IPS-20b (cell line): ENCODE results near the gene RNF138.
"Not testable (repeated sequence)": the region's sequence is repeated elsewhere in the genome, so short reads cannot be mapped to it uniquely, and the experiment has no call there.

Source experiments
- H3K27ac ChIP-seq: one replicate; pipeline ENCODE4 v1.5.1; 2013; ENCODE audit warnings: low read length
- H3K27me3 ChIP-seq: 2 replicates; pipeline ENCODE4 v1.6.1; 2013; ENCODE audit warnings: mild to moderate bottlenecking, low read length, inconsistent platforms; ENCODE audit not compliant: insufficient read depth
- H3K36me3 ChIP-seq: 2 replicates; pipeline ENCODE4 v1.6.1; 2013; ENCODE audit warnings: low read depth, mild to moderate bottlenecking, inconsistent platforms, low read length, moderate library complexity; ENCODE audit not compliant: insufficient read depth
- H3K4me1 ChIP-seq: 2 replicates; pipeline ENCODE4 v1.6.1; 2013; ENCODE audit warnings: mild to moderate bottlenecking, control low read depth, inconsistent platforms, low read length, moderate library complexity; ENCODE audit not compliant: insufficient read depth
- H3K4me3 ChIP-seq: 2 replicates; pipeline ENCODE4 v1.5.1; 2013; ENCODE audit warnings: mild to moderate bottlenecking, low read length, inconsistent platforms
- H3K9ac ChIP-seq: 2 replicates; pipeline ENCODE4 v1.6.1; 2013; ENCODE audit warnings: low read depth, mild to moderate bottlenecking, inconsistent platforms, low read length, moderate library complexity
- H3K9me3 ChIP-seq: 2 replicates; pipeline ENCODE4 v1.6.1; 2013; ENCODE audit warnings: mild to moderate bottlenecking, low read depth, low read length, inconsistent platforms; ENCODE audit not compliant: insufficient read depth

RNF138 gene

GRCh38 chr18:32078845-32079244 is 12.8 kb upstream of the RNF138 start:
- H3K4me1 ChIP-seq = no peaks in the 10 kb centered on the region
- no peak overlapping the region for H3K4me3 ChIP-seq
- no peaks in the 10 kb centered on the region for H3K36me3 ChIP-seq
- no peak overlapping the region for H3K27ac ChIP-seq
- H3K9ac ChIP-seq = no peak overlapping the region
- H3K9me3 ChIP-seq = no peaks in the 10 kb centered on the region
- H3K27me3 ChIP-seq = no peaks in the 10 kb centered on the region

- Histone ChIP-seq H3K4me1 (no peaks in the 10 kb centered on the region), H3K36me3 (no peaks in the 10 kb centered on the region), H3K9me3 (no peaks in the 10 kb centered on the region), H3K4me3 (no peak overlapping the region), H3K27ac (no peak overlapping the region), H3K27me3 (no peaks in the 10 kb centered on the region), H3K9ac (no peak overlapping the region)
Measured at GRCh38 chr18:32081881-32082280, 9.8 kb upstream of the RNF138 start.

- Histone ChIP-seq H3K4me3 (no peak overlapping the region), H3K27ac (no peak overlapping the region), H3K9ac (no peak overlapping the region), H3K9me3 (no peaks in the 10 kb centered on the region), H3K27me3 (no peaks in the 10 kb centered on the region), H3K4me1 (no peaks in the 10 kb centered on the region), H3K36me3 (no peaks in the 10 kb centered on the region)
Measured at GRCh38 chr18:32083781-32084180, 7.9 kb upstream of the RNF138 start.

DNA sequence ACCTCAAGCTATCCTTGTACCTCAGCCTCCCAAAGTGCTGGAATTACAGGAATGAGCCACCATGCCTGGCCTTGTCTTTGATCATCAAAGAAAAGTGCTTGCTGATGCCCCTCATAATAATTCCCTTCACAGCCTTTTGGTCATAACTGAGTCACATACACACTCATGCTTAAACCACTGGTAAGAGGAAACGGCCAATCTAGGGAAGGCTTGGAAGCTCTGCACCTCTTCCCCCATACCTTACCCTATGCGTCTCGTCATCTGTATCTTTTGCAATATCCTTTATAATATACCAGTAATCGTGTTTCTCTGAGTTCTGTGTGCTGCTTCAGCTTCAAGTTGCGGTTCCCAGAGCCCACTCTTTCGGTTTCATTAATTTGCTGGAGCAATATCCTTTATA is 4.8 kb upstream of the RNF138 start:
- no peak overlapping the region for H3K27ac ChIP-seq
- no peak overlapping the region for H3K4me3 ChIP-seq
- H3K9ac ChIP-seq = no peak overlapping the region
- no peaks in the 10 kb centered on the region for H3K27me3 ChIP-seq
- H3K4me1 ChIP-seq = no peaks in the 10 kb centered on the region
- H3K36me3 ChIP-seq = no peaks in the 10 kb centered on the region
- no peaks in the 10 kb centered on the region for H3K9me3 ChIP-seq

GRCh38 chr18:32090831-32091230 is 843 bp upstream of the RNF138 start:
- H3K9ac ChIP-seq, H3K9me3 ChIP-seq, H3K4me3 ChIP-seq, H3K27ac ChIP-seq, H3K27me3 ChIP-seq, H3K4me1 ChIP-seq: not testable (repeated sequence)
- peaks cover 12% of the 10 kb centered on the region; the same call in 1 of the 2 replicates for H3K36me3 ChIP-seq

- H3K9me3 ChIP-seq = no peaks in the 10 kb centered on the region
- peak overlapping the region; percentile 34 for H3K27ac ChIP-seq
- H3K4me3 ChIP-seq = peak overlapping the region; percentile 84
- H3K9ac ChIP-seq = peak overlapping the region; percentile 83; the same call in 1 of the 2 replicates
- H3K4me1 ChIP-seq = peaks cover 6% of the 10 kb centered on the region; the same call in 1 of the 2 replicates
- H3K27me3 ChIP-seq = no peaks in the 10 kb centered on the region
- peaks cover 13% of the 10 kb centered on the region; the same call in 1 of the 2 replicates for H3K36me3 ChIP-seq
Measured at GRCh38 chr18:32091325-32091723, 350 bp upstream of the RNF138 start.

GRCh38 chr18:32092422-32093101 is 888 bp downstream of the RNF138 start:
- H3K36me3 ChIP-seq = peaks cover 13% of the 10 kb centered on the region; the same call in 1 of the 2 replicates
- H3K27me3 ChIP-seq = no peaks in the 10 kb centered on the region
- peak overlapping the region; percentile 86; the same call in 1 of the 2 replicates for H3K9ac ChIP-seq
- H3K4me1 ChIP-seq = peaks cover 6% of the 10 kb centered on the region; the same call in 1 of the 2 replicates
- peak overlapping the region; percentile 95 for H3K4me3 ChIP-seq
- H3K9me3 ChIP-seq = no peaks in the 10 kb centered on the region
- H3K27ac ChIP-seq = no peak overlapping the region

GRCh38 chr18:32093102-32093511 is 1.4 kb downstream of the RNF138 start:
- peaks cover 13% of the 10 kb centered on the region; the same call in 1 of the 2 replicates for H3K36me3 ChIP-seq
- H3K27me3 ChIP-seq = no peaks in the 10 kb centered on the region
- peak overlapping the region; percentile 86; the same call in 1 of the 2 replicates for H3K9ac ChIP-seq
- H3K27ac ChIP-seq = no peak overlapping the region
- H3K9me3 ChIP-seq = no peaks in the 10 kb centered on the region
- peak overlapping the region; percentile 95 for H3K4me3 ChIP-seq
- H3K4me1 ChIP-seq = peaks cover 6% of the 10 kb centered on the region; the same call in 1 of the 2 replicates

GRCh38 chr18:32093523-32093922 is 1.8 kb downstream of the RNF138 start:
- Histone ChIP-seq H3K4me1 (peaks cover 6% of the 10 kb centered on the region; the same call in 1 of the 2 replicates), H3K9ac (peak overlapping the region; percentile 86; the same call in 1 of the 2 replicates), H3K36me3 (peaks cover 13% of the 10 kb centered on the region; the same call in 1 of the 2 replicates), H3K4me3 (peak overlapping the region; percentile 95), H3K9me3 (no peaks in the 10 kb centered on the region), H3K27me3 (no peaks in the 10 kb centered on the region), H3K27ac (no peak overlapping the region)

DNA sequence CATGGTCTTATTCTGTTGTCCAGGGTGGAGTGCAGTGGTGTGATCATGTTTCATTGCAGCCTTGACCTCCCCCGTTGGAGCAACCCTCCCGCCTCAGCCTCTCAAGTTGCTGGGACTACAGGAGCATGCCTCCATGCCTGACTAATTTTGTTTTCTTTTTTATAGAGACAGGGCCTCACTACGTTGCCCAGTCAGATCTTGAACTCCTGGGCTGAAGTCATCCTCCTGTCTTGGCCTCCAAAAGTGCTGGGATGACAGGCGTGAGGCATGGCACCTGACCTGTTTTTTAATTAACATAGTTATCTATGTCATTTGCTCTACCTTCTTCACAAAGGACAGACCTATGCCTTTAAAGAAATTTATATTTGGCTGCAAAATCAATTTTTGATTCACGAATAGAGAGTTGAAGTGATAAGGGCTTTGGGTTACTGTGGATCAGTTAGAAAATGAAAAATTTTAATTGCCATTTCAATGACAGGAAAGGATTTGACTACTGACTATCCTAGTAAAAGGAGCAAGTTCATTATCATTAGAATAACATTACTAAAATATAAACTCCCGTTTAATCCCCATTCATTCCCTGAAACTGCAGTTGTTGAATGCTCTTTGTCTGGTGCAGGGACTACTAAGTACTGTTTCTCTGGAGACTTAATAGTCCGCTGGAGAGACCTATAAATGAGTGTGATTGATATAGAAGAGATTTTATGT is 3.7 kb downstream of the RNF138 start:
- Histone ChIP-seq H3K27me3 (no peaks in the 10 kb centered on the region), H3K4me3 (no peak overlapping the region), H3K9me3 (no peaks in the 10 kb centered on the region), H3K27ac (no peak overlapping the region), H3K4me1 (peaks cover 6% of the 10 kb centered on the region; the same call in 1 of the 2 replicates), H3K9ac (no peak overlapping the region; the same call in 1 of the 2 replicates), H3K36me3 (peaks cover 13% of the 10 kb centered on the region; the same call in 1 of the 2 replicates)

DNA sequence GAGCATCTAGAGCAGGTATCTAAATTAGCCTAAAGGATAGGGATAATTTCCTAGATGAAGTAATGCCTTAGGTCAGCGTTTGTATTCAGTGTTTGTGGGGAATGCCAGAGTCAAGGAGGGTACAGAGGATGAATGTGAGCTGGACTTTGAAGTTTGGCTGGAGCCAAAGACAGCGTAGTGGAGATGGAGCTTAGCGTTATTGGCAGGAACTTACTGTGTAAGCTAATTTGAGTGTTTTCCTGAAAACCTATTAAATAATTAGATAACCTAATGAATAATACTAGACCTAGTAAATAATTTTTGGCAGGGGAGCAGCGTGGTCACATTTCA is 4.2 kb downstream of the RNF138 start:
- peaks cover 6% of the 10 kb centered on the region; the same call in 1 of the 2 replicates for H3K4me1 ChIP-seq
- no peak overlapping the region for H3K4me3 ChIP-seq
- no peaks in the 10 kb centered on the region for H3K9me3 ChIP-seq
- H3K36me3 ChIP-seq = peaks cover 13% of the 10 kb centered on the region; the same call in 1 of the 2 replicates
- no peak overlapping the region for H3K27ac ChIP-seq
- H3K27me3 ChIP-seq = no peaks in the 10 kb centered on the region
- H3K9ac ChIP-seq = no peak overlapping the region; the same call in 1 of the 2 replicates

GRCh38 chr18:32096946-32097345 is 5.3 kb downstream of the RNF138 start:
- Histone ChIP-seq H3K4me1 (peaks cover 6% of the 10 kb centered on the region; the same call in 1 of the 2 replicates), H3K27me3 (no peaks in the 10 kb centered on the region), H3K9ac (no peak overlapping the region), H3K36me3 (peaks cover 19% of the 10 kb centered on the region; the same call in 1 of the 2 replicates), H3K27ac (no peak overlapping the region), H3K4me3 (no peak overlapping the region), H3K9me3 (no peaks in the 10 kb centered on the region)
